Panc1 (cell line): Measurements from ENCODE around the gene SIK2. TPM values are rescaled to one million over a fixed set of nuclear protein-coding genes. Genes with fewer than 3 reads are reported as not detected.
"Not testable (repeated sequence)": the region's sequence is repeated elsewhere in the genome, so short reads cannot be mapped to it uniquely, and the experiment has no call there.

Experiments
- ATAC-seq: fragments of 200-7000 bp; cut with Tn5 transposase; 2 replicates; pipeline ENCODE4 v1.9.1; 2020; ENCODE audit warnings: mild to moderate bottlenecking, moderate library complexity
- BruUV-seq: library from RNA; stranded (reverse); fragments of 400-500 nt; replicated peaks from 2 replicates; lab custom pipeline; 2021; lab: Mats Ljungman, UMichigan
- CTCF ChIA-PET: fragments of 300-600 bp; sonication (Branson Sonifier 250); formaldehyde crosslinking; loops from one replicate; lab custom pipeline; 2022; ENCODE audit warnings: antibody characterized with exemption; lab: Charles Lee
- POLR2A ChIA-PET: fragments of 300-600 bp; sonication (Branson Sonifier 250); formaldehyde crosslinking; loops from one replicate; lab custom pipeline; 2022; ENCODE audit warnings: antibody characterized with exemption; lab: Charles Lee
- DNase-seq: peaks from one replicate; pipeline ENCODE4 v3.0.0-alpha.2; 2010; ENCODE audit warnings: low read depth, low spot score
- H3K27ac ChIP-seq: 2 replicates; pipeline ENCODE4 v1.5.1; 2011; ENCODE audit warnings: mild to moderate bottlenecking, low read length, inconsistent platforms
- H3K27me3 ChIP-seq: fragments of 200-500 bp; sonication (Bioruptor generic); 2 replicates; pipeline ENCODE4 v1.6.0; 2014; ENCODE audit warnings: low read length, inconsistent platforms; ENCODE audit not compliant: control insufficient read depth, insufficient read depth
- H3K36me3 ChIP-seq: fragments of 200-500 bp; sonication (Bioruptor generic); 2 replicates; pipeline ENCODE4 v1.5.1; 2014; ENCODE audit warnings: inconsistent platforms, mild to moderate bottlenecking, low read length, moderate library complexity; ENCODE audit not compliant: control insufficient read depth, insufficient read depth
- H3K4me1 ChIP-seq: 2 replicates; pipeline ENCODE4 v1.5.1; 2011; ENCODE audit warnings: inconsistent platforms, mild to moderate bottlenecking, low read length, moderate library complexity; ENCODE audit not compliant: control insufficient read depth, insufficient read depth
- H3K4me3 ChIP-seq, 2 experiments: 2 replicates each; pipeline ENCODE4 v1.5.1; 2011 to 2012; ENCODE audit warnings: low read depth in 2 of 2, low read length in 2 of 2, mild to moderate bottlenecking in 2 of 2, inconsistent platforms in 1 of 2, moderate library complexity in 1 of 2
- H3K9me3 ChIP-seq: fragments of 200-500 bp; sonication (Bioruptor generic); 2 replicates; pipeline ENCODE4 v1.5.1; 2014; ENCODE audit warnings: low read depth, mild to moderate bottlenecking, inconsistent platforms, low read length, moderate library complexity; ENCODE audit not compliant: control insufficient read depth, insufficient read depth
- POLR2AphosphoS5 ChIP-seq: IDR thresholded peaks from 2 replicates; pipeline ENCODE4 v1.6.1; 2012; ENCODE audit warnings: mild to moderate bottlenecking, low read depth, low read length, moderate library complexity
- SIN3A ChIP-seq: IDR thresholded peaks from 2 replicates; pipeline ENCODE4 v1.6.1; 2012; ENCODE audit warnings: low read depth, mild to moderate bottlenecking, low read length, moderate library complexity, borderline replicate concordance; ENCODE audit not compliant: insufficient read depth
- TCF7L2 ChIP-seq: IDR thresholded peaks from 2 replicates; pipeline ENCODE4 v1.6.1; 2011; ENCODE audit warnings: mild to moderate bottlenecking, low read depth, low read length, inconsistent platforms
- in situ Hi-C: cut with HindIII; loops from 2 replicates; pipeline ENCODE4 v1.10.0; 2016; ENCODE audit warnings: low sequenced_read_pairs, low pct_unique_long_range_greater_than_20kb
- intact Hi-C: fragments of 100-400 bp; cut with micrococcal nuclease; formaldehyde crosslinking; loops from one replicate; pipeline ENCODE4 v1.10.0; 2022; ENCODE audit not compliant: unreplicated experiment
- total RNA-seq: library from RNA; stranded (reverse); gene quantifications from one replicate; pipeline ENCODE4 v1.2.1, GENCODE V29; 2021; ENCODE audit not compliant: unreplicated experiment
- TF ChIP-seq, protein P1 (sequence below): fragments of 450-650 bp; IDR thresholded peaks from 2 replicates; pipeline ENCODE4 v1.5.1; 2017; ENCODE audit warnings: mild to moderate bottlenecking
- TF ChIP-seq, protein P2 (sequence below), 2 experiments: IDR thresholded peaks; 2 replicates each; pipeline ENCODE4 v1.6.1; 2011 to 2012; ENCODE audit warnings: low read depth in 2 of 2, control low read depth in 1 of 2, low read length in 1 of 2, mild to moderate bottlenecking in 1 of 2, moderate library complexity in 1 of 2; ENCODE audit not compliant: insufficient read depth in 1 of 2

SIK2 gene
- total RNA-seq, 1 experiment from 2014 or later: 17.0 TPM

DNA sequence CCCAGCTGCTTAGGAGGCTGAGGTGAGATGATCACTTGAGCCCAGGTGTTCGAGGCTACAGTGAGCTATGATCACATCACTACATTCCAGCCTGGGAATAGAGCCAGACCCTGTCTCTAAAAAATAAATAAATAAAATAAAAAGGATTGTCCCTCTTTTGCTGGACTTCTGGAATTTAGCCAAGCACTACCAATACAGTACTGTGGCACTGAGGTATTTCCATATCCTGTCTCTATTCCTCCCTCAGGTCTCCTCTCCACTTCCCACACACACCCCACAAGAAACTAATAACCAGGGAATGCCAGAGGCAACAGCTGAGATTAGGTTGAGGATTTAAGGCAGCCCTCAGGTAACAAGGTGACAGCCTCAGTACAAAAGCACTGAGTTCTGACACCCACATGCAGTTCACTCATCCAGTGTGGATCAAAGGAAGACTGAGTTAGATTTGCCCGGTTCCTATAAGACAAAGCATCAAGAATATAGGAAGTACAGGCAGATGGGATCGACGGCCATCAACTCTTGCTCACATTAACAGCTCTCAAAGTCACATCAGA is 168.4 kb downstream of the SIK2 start:
- TF ChIP-seq, protein P1, sequence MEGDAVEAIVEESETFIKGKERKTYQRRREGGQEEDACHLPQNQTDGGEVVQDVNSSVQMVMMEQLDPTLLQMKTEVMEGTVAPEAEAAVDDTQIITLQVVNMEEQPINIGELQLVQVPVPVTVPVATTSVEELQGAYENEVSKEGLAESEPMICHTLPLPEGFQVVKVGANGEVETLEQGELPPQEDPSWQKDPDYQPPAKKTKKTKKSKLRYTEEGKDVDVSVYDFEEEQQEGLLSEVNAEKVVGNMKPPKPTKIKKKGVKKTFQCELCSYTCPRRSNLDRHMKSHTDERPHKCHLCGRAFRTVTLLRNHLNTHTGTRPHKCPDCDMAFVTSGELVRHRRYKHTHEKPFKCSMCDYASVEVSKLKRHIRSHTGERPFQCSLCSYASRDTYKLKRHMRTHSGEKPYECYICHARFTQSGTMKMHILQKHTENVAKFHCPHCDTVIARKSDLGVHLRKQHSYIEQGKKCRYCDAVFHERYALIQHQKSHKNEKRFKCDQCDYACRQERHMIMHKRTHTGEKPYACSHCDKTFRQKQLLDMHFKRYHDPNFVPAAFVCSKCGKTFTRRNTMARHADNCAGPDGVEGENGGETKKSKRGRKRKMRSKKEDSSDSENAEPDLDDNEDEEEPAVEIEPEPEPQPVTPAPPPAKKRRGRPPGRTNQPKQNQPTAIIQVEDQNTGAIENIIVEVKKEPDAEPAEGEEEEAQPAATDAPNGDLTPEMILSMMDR: no peak
- TF ChIP-seq POLR2AphosphoS5 (no peak), SIN3A (no peak), TCF7L2 (no peak)
- TF ChIP-seq, protein P2, sequence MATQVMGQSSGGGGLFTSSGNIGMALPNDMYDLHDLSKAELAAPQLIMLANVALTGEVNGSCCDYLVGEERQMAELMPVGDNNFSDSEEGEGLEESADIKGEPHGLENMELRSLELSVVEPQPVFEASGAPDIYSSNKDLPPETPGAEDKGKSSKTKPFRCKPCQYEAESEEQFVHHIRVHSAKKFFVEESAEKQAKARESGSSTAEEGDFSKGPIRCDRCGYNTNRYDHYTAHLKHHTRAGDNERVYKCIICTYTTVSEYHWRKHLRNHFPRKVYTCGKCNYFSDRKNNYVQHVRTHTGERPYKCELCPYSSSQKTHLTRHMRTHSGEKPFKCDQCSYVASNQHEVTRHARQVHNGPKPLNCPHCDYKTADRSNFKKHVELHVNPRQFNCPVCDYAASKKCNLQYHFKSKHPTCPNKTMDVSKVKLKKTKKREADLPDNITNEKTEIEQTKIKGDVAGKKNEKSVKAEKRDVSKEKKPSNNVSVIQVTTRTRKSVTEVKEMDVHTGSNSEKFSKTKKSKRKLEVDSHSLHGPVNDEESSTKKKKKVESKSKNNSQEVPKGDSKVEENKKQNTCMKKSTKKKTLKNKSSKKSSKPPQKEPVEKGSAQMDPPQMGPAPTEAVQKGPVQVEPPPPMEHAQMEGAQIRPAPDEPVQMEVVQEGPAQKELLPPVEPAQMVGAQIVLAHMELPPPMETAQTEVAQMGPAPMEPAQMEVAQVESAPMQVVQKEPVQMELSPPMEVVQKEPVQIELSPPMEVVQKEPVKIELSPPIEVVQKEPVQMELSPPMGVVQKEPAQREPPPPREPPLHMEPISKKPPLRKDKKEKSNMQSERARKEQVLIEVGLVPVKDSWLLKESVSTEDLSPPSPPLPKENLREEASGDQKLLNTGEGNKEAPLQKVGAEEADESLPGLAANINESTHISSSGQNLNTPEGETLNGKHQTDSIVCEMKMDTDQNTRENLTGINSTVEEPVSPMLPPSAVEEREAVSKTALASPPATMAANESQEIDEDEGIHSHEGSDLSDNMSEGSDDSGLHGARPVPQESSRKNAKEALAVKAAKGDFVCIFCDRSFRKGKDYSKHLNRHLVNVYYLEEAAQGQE (IDR thresholded peaks at IDR 0.05; ENCODE audit: insufficient read depth in 1 of 2, low read depth in 2 of 2, low read length in 1 of 2): no peak
- ChIA-PET CTCF (no interaction called here), POLR2A (no interaction called here)
- no peak overlapping the region for H3K27ac ChIP-seq
- H3K4me3 ChIP-seq: no peak overlapping the region
- BruUV-seq: no TSS peak
- no peak for ATAC-seq
- no peaks in the 10 kb centered on the region for H3K9me3 ChIP-seq
- peaks cover 7% of the 10 kb centered on the region for H3K4me1 ChIP-seq
- DNase-seq: no peak
- in situ Hi-C loops: no loop called here
- intact Hi-C loops: no loop called here
- no peaks in the 10 kb centered on the region for H3K27me3 ChIP-seq
- peaks cover 2% of the 10 kb centered on the region; the same call in 1 of the 2 replicates for H3K36me3 ChIP-seq

DNA sequence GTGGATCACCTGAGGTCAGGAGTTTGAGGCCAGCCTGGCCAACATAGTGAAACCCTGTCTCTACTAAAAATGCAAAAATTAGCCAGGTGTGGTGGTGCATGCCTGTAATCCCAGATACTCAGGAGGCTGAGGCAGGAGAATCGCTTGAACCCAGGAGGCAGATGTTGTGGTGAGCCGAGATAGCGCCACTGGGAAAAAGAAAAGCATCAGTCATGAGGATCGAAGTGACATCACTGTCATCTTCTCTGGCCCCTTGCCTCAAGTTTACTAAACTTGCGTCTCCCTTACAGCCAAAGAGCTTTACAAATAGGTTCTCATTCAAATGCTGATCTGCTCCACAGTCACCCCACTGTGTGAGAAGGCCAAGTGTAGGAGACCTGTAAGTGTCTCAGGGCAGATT is 169.0 kb downstream of the SIK2 start:
- H3K27me3 ChIP-seq, H3K4me1 ChIP-seq, BruUV-seq, DNase-seq, H3K9me3 ChIP-seq, H3K27ac ChIP-seq, POLR2A ChIA-PET, intact Hi-C loops, H3K36me3 ChIP-seq, ATAC-seq, in situ Hi-C loops, H3K4me3 ChIP-seq: not testable (repeated sequence)
- CTCF ChIA-PET: interaction anchor here (0.6 kb wide), 1 partner anchor 389 kb away, joined by 6 read pairs; no protein-coding TSS in a partner anchor

DNA sequence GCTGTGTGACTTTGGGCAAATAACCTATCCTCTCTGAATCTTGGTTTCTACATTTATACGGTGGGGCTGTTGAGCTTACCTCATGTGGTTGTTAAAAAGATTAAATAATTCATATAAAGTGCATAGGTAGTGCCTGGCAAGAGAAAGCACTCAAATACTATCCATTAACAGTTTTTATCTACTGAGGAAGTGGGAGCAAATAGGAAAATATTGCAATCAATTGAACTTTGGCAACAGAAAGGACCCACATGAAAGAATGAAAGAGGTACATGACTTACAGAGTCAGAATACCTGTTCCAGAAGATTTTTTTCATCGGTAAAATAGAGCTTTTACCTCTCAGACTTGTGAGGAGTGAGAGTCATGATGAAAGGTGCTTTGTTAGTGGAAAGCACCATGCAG is 170.3 kb downstream of the SIK2 start:
- no TSS peak for BruUV-seq
- Histone ChIP-seq H3K4me3 (no peak overlapping the region), H3K9me3 (no peaks in the 10 kb centered on the region), H3K27ac (no peak overlapping the region), H3K36me3 (no peaks in the 10 kb centered on the region), H3K27me3 (no peaks in the 10 kb centered on the region), H3K4me1 (no peaks in the 10 kb centered on the region)
- DNase-seq (no peak), ATAC-seq (no peak)
- in situ Hi-C loops: no loop called here
- intact Hi-C loops: no loop called here
- TF ChIP-seq, protein P2 (IDR thresholded peaks at IDR 0.05; ENCODE audit: insufficient read depth in 1 of 2, low read depth in 2 of 2, low read length in 1 of 2): no peak
- TF ChIP-seq, protein P1: no peak
- TF ChIP-seq SIN3A: no peak
- no peak for TF ChIP-seq POLR2AphosphoS5
- no peak for TF ChIP-seq TCF7L2
- ChIA-PET CTCF (interaction anchor here (1.4 kb wide), 1 partner anchor 168 kb away, joined by 3 read pairs; no protein-coding TSS in a partner anchor), POLR2A (no interaction called here)
